ENCODE results near the gene CTNNA3.
"Not testable (repeated sequence)": the region's sequence is repeated elsewhere in the genome, so short reads cannot be mapped to it uniquely, and the experiment has no call there.

Gene CTNNA3

DNA sequence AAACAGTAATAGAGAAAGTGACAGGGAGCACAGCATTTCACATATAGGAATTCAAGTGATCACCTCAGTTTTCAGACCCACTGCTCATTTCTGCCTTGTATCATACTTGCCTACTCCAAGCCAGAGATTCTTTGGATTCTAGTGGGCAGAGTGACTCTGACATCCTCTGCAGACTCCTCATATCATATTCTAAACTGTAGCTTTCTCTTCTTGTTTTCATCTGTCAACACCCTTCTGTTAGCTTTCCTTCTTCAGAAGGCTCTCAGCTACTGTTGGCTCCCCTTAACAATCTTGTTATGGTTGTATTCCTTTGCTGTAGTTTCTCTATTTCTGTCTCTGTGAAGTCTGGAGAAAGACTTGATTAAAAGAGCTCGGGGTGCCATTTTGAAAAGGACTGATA, 120.5 kb downstream of the CTNNA3 start:
- no peak overlapping the region for H3K4me3 ChIP-seq (ENCODE audit: insufficient read depth, low read depth, low read length, poor library complexity, severe bottlenecking)
- DNase-seq = no peak
- no peak overlapping the region for H3K27ac ChIP-seq (ENCODE audit: insufficient read depth, low read length, poor library complexity, severe bottlenecking)
- no peaks in the 10 kb centered on the region for H3K4me1 ChIP-seq (ENCODE audit: control insufficient read depth, insufficient read depth, low read length, poor library complexity, severe bottlenecking)
- no peaks in the 10 kb centered on the region for H3K27me3 ChIP-seq (replicated peaks; ENCODE audit: control insufficient read depth, insufficient read depth, low read length, poor library complexity, severe bottlenecking)
- no peaks in the 10 kb centered on the region for H3K36me3 ChIP-seq (ENCODE audit: control insufficient read depth, insufficient read depth, low read length)
- no peaks in the 10 kb centered on the region for H3K9me3 ChIP-seq (ENCODE audit: control insufficient read depth, low read length)

DNA sequence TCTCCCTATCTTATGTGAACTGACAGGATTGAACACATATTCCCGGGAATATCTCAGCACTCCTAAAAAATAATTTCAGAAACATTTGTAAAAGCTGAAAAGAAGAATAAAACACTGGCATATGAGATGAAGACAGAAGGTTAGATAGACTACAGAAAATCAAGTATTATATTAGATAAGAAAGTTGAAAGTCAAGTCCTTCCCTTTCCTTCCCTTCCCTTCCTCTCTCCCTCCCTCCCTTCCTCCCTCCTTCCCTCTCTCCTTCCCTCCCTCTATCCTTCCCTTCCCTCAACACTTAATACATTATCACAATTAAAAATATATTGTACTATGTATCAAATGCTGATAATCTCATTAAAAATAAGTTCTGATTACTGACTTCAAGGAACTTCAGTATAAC, 122.5 kb downstream of the CTNNA3 start:
- Histone ChIP-seq H3K27ac (ENCODE audit: insufficient read depth, low read length, poor library complexity, severe bottlenecking) (no peak overlapping the region), H3K9me3 (ENCODE audit: control insufficient read depth, low read length) (no peaks in the 10 kb centered on the region), H3K36me3 (ENCODE audit: control insufficient read depth, insufficient read depth, low read length) (no peaks in the 10 kb centered on the region), H3K27me3 (replicated peaks; ENCODE audit: control insufficient read depth, insufficient read depth, low read length, poor library complexity, severe bottlenecking) (no peaks in the 10 kb centered on the region), H3K4me3 (ENCODE audit: insufficient read depth, low read depth, low read length, poor library complexity, severe bottlenecking) (no peak overlapping the region), H3K4me1 (ENCODE audit: control insufficient read depth, insufficient read depth, low read length, poor library complexity, severe bottlenecking) (no peaks in the 10 kb centered on the region)
- DNase-seq = no peak

DNA sequence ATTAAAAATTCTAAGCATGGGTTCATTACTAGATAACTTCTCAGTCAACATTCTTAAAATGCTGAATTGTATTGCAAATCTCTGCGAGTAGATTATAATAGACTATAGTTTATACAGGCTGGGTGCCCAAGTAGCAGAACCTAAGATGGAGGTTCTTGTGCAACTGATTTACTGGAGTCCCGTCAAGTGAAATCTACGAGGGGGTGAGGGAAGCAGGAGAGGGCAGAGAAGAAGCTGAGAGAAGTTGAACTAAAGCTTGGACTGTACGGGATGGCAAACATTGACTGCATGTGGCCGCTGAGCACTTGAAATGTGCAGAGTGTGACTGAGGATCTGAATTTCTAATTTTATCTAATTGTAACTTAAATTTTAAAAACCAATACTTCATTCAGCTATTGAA, 124.5 kb downstream of the CTNNA3 start:
- DNase-seq = no peak
- Histone ChIP-seq H3K4me3 (ENCODE audit: insufficient read depth, low read depth, low read length, poor library complexity, severe bottlenecking) (no peak overlapping the region), H3K27ac (ENCODE audit: insufficient read depth, low read length, poor library complexity, severe bottlenecking) (no peak overlapping the region), H3K36me3 (ENCODE audit: control insufficient read depth, insufficient read depth, low read length) (no peaks in the 10 kb centered on the region), H3K4me1 (ENCODE audit: control insufficient read depth, insufficient read depth, low read length, poor library complexity, severe bottlenecking) (no peaks in the 10 kb centered on the region), H3K9me3 (ENCODE audit: control insufficient read depth, low read length) (no peaks in the 10 kb centered on the region), H3K27me3 (replicated peaks; ENCODE audit: control insufficient read depth, insufficient read depth, low read length, poor library complexity, severe bottlenecking) (no peaks in the 10 kb centered on the region)

DNA sequence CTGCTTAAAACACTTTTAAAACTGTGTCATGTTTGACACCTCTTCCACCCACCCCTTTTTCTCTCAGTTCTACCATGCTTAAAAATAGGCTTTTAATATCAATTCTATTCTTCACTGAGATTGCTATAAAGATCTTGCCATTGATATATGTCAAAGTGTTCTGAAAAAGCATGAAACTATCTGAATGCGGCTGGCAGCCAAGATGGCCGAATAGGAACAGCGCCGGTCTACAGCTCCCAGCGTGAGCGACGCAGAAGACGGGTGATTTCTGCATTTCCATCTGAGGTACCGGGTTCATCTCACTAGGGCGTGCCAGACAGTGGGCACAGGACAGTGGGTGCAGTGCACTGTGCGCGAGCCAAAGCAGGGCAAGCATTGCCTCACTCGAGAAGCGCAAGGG, 137.7 kb downstream of the CTNNA3 start:
- H3K27ac ChIP-seq (ENCODE audit: insufficient read depth, low read length, poor library complexity, severe bottlenecking); H3K4me3 ChIP-seq (ENCODE audit: insufficient read depth, low read depth, low read length, poor library complexity, severe bottlenecking); H3K9me3 ChIP-seq (ENCODE audit: control insufficient read depth, low read length); DNase-seq; H3K36me3 ChIP-seq (ENCODE audit: control insufficient read depth, insufficient read depth, low read length); H3K4me1 ChIP-seq (ENCODE audit: control insufficient read depth, insufficient read depth, low read length, poor library complexity, severe bottlenecking); H3K27me3 ChIP-seq (replicated peaks; ENCODE audit: control insufficient read depth, insufficient read depth, low read length, poor library complexity, severe bottlenecking): not testable (repeated sequence)

DNA sequence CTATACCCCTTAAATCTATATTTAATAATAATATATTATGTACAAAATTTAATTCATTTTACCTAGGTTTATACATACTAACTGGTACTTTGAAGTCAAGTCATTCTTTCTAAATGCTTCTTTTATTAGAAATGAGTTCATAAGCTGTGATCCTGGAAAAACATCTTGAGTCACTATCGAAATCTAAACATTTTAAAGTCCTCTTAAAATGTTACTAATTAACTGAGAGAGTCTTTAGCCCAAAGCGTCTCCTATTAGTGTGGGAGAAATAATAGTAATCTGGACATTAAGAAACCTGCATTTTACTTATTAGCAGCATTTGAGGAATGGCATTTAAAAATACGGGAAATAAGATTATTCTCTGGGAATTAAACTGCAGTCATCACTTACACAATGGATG, 142.7 kb downstream of the CTNNA3 start:
- Histone ChIP-seq H3K4me1 (ENCODE audit: control insufficient read depth, insufficient read depth, low read length, poor library complexity, severe bottlenecking) (no peaks in the 10 kb centered on the region), H3K27me3 (replicated peaks; ENCODE audit: control insufficient read depth, insufficient read depth, low read length, poor library complexity, severe bottlenecking) (no peaks in the 10 kb centered on the region), H3K27ac (ENCODE audit: insufficient read depth, low read length, poor library complexity, severe bottlenecking) (no peak overlapping the region), H3K4me3 (ENCODE audit: insufficient read depth, low read depth, low read length, poor library complexity, severe bottlenecking) (no peak overlapping the region), H3K36me3 (ENCODE audit: control insufficient read depth, insufficient read depth, low read length) (no peaks in the 10 kb centered on the region), H3K9me3 (ENCODE audit: control insufficient read depth, low read length) (no peaks in the 10 kb centered on the region)
- DNase-seq = no peak

DNA sequence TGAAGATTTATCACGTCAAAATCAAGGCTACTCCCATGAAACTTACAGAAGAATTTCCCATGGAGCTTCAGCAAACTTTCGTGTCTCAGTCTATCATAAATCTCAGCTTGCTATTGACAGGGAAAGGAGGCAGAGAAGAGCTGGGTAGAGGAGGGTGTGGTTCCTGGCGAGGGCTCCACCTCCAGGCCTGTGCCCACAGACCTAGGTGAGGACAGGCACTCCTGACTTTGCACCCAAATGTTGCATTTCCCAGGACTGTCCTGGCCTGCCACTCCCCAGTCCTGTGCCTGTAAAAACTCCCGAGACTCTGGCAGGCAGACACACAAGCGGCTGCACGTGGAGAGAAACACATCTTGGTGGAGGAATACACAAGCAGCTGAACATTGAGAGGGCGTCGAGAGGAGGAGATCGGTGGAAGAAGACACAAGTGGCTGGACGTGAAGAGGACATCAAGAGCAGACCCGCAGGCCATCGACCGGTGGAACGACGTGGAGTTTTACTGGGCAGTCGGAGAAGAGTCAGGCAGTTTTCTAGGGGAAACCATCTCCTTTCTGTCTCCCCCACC, 145.1 kb downstream of the CTNNA3 start:
- no peak overlapping the region for H3K27ac ChIP-seq (ENCODE audit: insufficient read depth, low read length, poor library complexity, severe bottlenecking)
- no peaks in the 10 kb centered on the region for H3K9me3 ChIP-seq (ENCODE audit: control insufficient read depth, low read length)
- DNase-seq = no peak
- no peak overlapping the region for H3K4me3 ChIP-seq (ENCODE audit: insufficient read depth, low read depth, low read length, poor library complexity, severe bottlenecking)
- no peaks in the 10 kb centered on the region for H3K36me3 ChIP-seq (ENCODE audit: control insufficient read depth, insufficient read depth, low read length)
- no peaks in the 10 kb centered on the region for H3K4me1 ChIP-seq (ENCODE audit: control insufficient read depth, insufficient read depth, low read length, poor library complexity, severe bottlenecking)
- no peaks in the 10 kb centered on the region for H3K27me3 ChIP-seq (replicated peaks; ENCODE audit: control insufficient read depth, insufficient read depth, low read length, poor library complexity, severe bottlenecking)

DNA sequence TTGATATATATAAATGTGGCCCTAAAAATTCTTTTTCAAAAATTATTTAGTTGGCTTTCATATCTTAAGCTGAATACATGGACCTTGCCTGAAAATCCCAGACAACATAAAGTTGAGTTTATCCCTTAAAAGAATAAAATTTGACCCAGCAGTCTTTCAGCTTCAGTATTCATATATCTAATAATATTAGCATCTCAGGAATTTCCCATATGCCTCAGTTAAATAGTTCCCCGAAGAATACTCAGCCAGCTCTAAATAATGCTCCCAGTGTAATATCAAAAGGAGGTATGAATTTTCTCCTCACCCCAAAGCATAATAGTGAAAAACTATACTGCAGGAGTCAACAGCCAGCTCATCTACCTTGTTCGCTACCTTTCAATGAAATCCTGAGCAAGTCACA, 145.9 kb downstream of the CTNNA3 start:
- H3K36me3 ChIP-seq (ENCODE audit: control insufficient read depth, insufficient read depth, low read length) = no peaks in the 10 kb centered on the region
- H3K27ac ChIP-seq (ENCODE audit: insufficient read depth, low read length, poor library complexity, severe bottlenecking) = no peak overlapping the region
- no peak for DNase-seq
- H3K27me3 ChIP-seq (replicated peaks; ENCODE audit: control insufficient read depth, insufficient read depth, low read length, poor library complexity, severe bottlenecking) = no peaks in the 10 kb centered on the region
- no peaks in the 10 kb centered on the region for H3K9me3 ChIP-seq (ENCODE audit: control insufficient read depth, low read length)
- no peaks in the 10 kb centered on the region for H3K4me1 ChIP-seq (ENCODE audit: control insufficient read depth, insufficient read depth, low read length, poor library complexity, severe bottlenecking)
- no peak overlapping the region for H3K4me3 ChIP-seq (ENCODE audit: insufficient read depth, low read depth, low read length, poor library complexity, severe bottlenecking)

DNA sequence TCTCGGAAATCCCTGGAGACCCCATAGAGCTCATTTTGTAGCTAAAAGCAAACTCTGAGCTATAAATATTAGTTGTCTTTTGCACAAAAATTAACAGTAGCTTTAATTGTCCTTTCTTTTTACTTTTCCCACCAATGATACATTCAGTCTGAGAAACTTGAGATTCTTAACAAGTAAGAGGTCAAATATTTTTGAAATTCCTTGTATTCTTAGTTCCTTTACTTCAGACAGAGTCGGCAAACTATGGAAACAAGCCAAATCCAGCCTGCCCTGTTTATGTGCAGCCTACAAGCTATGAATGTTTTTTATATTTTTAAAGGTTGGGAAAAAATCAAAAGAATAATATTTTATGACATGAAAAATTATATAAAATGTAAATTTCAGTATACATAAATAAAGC, 146.6 kb downstream of the CTNNA3 start:
- Histone ChIP-seq H3K27ac (ENCODE audit: insufficient read depth, low read length, poor library complexity, severe bottlenecking) (no peak overlapping the region), H3K27me3 (replicated peaks; ENCODE audit: control insufficient read depth, insufficient read depth, low read length, poor library complexity, severe bottlenecking) (no peaks in the 10 kb centered on the region), H3K36me3 (ENCODE audit: control insufficient read depth, insufficient read depth, low read length) (no peaks in the 10 kb centered on the region), H3K4me1 (ENCODE audit: control insufficient read depth, insufficient read depth, low read length, poor library complexity, severe bottlenecking) (no peaks in the 10 kb centered on the region), H3K4me3 (ENCODE audit: insufficient read depth, low read depth, low read length, poor library complexity, severe bottlenecking) (no peak overlapping the region), H3K9me3 (ENCODE audit: control insufficient read depth, low read length) (no peaks in the 10 kb centered on the region)
- no peak for DNase-seq

DNA sequence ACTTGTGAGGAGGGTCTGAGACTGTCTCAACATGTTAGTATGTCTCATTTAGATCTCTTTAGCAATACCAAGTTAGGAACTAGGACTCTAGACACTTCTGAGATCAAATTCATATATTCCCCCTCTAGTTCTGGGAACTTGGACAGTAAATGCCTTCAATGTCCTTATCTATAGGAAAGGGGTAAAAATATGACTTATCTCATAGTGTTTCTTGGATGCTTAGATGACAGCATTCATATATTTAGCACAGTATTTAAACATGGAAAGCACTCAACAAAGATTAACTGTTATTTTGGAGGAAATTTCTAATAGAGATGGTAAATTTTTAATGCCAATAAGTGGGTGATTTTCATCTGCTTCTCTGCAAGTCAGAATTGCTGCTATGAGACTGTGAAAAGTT, 154.6 kb downstream of the CTNNA3 start:
- Histone ChIP-seq H3K27me3 (replicated peaks; ENCODE audit: control insufficient read depth, insufficient read depth, low read length, poor library complexity, severe bottlenecking) (no peaks in the 10 kb centered on the region), H3K36me3 (ENCODE audit: control insufficient read depth, insufficient read depth, low read length) (no peaks in the 10 kb centered on the region), H3K4me3 (ENCODE audit: insufficient read depth, low read depth, low read length, poor library complexity, severe bottlenecking) (no peak overlapping the region), H3K4me1 (ENCODE audit: control insufficient read depth, insufficient read depth, low read length, poor library complexity, severe bottlenecking) (no peaks in the 10 kb centered on the region), H3K27ac (ENCODE audit: insufficient read depth, low read length, poor library complexity, severe bottlenecking) (no peak overlapping the region), H3K9me3 (ENCODE audit: control insufficient read depth, low read length) (no peaks in the 10 kb centered on the region)
- DNase-seq = no peak

DNA sequence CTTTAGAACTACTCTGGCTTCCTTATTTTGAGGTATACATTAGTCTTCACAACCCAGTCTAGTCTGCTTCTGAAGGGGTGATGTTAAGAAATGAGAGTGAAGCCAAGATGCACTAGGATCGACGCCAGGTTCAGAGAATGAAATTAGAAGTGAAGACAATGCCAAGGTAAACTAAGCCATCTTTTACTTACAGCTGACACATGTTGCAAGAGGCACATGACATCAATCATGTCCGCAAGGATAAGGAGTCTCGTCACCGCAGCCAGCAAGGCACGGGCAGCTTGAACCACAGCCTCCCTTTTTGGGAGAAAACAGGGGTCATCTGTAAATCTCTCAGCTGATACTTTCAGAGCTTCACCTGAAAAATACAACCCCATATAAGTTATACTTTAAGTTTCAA, 156.7 kb downstream of the CTNNA3 start:
- Histone ChIP-seq H3K27ac (ENCODE audit: insufficient read depth, low read length, poor library complexity, severe bottlenecking) (no peak overlapping the region), H3K9me3 (ENCODE audit: control insufficient read depth, low read length) (no peaks in the 10 kb centered on the region), H3K27me3 (replicated peaks; ENCODE audit: control insufficient read depth, insufficient read depth, low read length, poor library complexity, severe bottlenecking) (no peaks in the 10 kb centered on the region), H3K4me3 (ENCODE audit: insufficient read depth, low read depth, low read length, poor library complexity, severe bottlenecking) (no peak overlapping the region), H3K4me1 (ENCODE audit: control insufficient read depth, insufficient read depth, low read length, poor library complexity, severe bottlenecking) (no peaks in the 10 kb centered on the region), H3K36me3 (ENCODE audit: control insufficient read depth, insufficient read depth, low read length) (no peaks in the 10 kb centered on the region)
- no peak for DNase-seq

DNA sequence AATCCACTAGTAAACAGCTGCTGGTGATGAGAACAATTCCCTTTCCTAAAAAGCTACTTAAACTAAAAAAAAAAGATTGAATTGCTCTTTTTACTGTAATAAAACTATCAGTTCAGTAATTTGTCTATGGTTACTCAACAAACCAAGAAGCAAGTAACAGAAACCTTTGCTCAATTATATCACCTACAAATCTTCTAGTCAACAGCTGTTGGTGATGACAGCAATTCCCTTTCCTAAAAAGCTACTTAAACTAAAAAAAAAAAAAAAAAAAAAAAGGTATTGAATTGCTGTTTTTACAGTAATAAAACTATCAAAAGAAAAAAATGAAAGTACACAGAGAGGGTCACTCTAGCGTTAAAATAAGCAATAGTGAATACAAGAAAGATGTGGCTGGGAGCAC, 158.1 kb downstream of the CTNNA3 start:
- H3K27me3 ChIP-seq (replicated peaks; ENCODE audit: control insufficient read depth, insufficient read depth, low read length, poor library complexity, severe bottlenecking) = no peaks in the 10 kb centered on the region
- no peaks in the 10 kb centered on the region for H3K4me1 ChIP-seq (ENCODE audit: control insufficient read depth, insufficient read depth, low read length, poor library complexity, severe bottlenecking)
- no peak for DNase-seq
- no peaks in the 10 kb centered on the region for H3K36me3 ChIP-seq (ENCODE audit: control insufficient read depth, insufficient read depth, low read length)
- no peak overlapping the region for H3K27ac ChIP-seq (ENCODE audit: insufficient read depth, low read length, poor library complexity, severe bottlenecking)
- no peak overlapping the region for H3K4me3 ChIP-seq (ENCODE audit: insufficient read depth, low read depth, low read length, poor library complexity, severe bottlenecking)
- no peaks in the 10 kb centered on the region for H3K9me3 ChIP-seq (ENCODE audit: control insufficient read depth, low read length)
